NCI-H1694 treated with DMSO at 0.1 percent for 48 hours (cell line): ENCODE results near the gene MEIS2.

ENCODE experiments used
- DNase-seq: peaks from one replicate; lab custom pipeline; 2025; lab: John Stamatoyannopoulos, UW

Gene MEIS2

DNA sequence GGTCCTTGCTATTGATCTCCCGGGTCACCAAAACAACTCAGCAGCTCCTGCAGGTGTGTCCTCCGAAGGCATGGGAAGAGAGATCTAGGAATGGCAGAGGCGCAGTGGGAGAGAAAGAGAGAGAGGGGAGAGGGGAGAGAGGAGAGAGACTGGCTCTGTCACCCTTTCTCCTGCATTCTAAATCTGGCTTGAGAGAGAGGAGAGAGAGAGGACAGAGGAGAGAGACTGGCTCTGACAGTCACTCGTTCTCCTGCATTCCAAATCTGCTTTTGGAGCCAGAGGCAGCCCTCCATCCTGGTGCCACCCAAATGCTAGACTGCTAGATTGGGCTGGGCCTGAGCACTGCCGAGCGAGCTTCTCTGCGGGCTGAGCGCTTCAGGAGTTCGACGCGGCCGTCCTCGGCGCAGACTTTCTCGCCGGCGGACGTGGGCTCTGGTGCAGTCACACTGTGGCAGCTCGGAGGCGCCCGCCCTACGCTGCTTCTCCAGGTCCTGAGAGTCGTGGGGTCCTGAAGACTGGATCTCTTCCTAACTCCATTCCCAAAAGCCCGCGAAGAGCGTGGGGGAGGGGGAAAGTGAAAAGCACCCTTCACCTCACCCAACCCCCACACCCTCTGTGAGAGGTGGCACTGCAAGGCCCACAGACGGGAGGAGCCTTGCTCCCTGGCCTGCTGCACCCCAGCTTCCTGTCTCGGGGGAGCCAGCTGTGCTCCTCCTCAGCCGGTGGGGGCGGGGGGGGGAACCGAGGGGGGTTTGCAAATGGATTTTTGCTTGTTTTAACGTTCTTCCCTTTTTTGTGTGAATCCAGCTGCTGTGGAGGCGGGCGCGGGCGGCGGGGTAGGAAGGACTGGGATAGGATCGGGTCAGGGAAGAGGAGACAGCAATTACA, 222.3 kb downstream of the MEIS2 start:
- DNase-seq: no peak

DNA sequence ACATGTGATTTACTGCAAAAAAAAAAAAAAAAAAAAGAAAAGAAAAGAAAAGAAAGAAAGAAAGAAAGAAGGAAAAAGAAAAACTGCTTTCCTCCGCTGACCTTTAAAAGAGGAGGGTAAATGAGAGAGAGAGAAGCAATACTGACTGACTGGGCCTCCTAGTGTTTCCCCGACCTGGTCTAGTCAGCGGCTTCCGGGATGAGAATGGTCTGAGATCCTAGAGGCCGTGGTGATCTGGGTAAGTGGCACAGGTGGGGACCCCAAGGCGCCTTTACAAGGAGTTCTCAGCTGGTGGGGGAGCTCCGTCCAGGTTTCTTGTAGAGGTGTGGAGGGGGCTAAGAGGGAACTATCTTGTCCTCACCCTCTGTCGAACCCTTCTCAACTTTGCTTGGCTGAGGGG, 223.1 kb downstream of the MEIS2 start:
- DNase-seq: no peak

- no peak for DNase-seq
Measured at GRCh38 chr15:36875740-36876334, 224.5 kb downstream of the MEIS2 start.

DNA sequence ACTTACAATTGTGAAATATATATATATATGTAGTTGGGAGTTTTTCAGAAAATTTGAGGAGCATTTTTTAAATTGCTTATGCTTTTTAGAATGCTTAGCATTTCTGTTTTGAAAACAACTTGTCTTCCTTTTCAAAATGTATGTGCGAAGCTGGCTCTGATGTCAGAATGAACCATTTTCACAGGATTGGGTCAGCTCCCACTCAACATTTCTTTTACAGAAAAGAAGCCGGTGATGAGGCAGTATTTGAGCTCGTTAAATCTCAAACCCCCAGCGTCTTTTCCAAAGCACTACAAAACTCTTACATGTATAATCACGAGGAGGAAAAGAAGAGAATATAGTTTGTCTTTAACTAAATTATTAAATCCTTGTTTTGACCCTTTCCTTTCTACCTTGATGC, 225.4 kb downstream of the MEIS2 start:
- DNase-seq: no peak

- DNase-seq: no peak
Measured at GRCh38 chr15:36867436-36867835, 232.9 kb downstream of the MEIS2 start.

DNA sequence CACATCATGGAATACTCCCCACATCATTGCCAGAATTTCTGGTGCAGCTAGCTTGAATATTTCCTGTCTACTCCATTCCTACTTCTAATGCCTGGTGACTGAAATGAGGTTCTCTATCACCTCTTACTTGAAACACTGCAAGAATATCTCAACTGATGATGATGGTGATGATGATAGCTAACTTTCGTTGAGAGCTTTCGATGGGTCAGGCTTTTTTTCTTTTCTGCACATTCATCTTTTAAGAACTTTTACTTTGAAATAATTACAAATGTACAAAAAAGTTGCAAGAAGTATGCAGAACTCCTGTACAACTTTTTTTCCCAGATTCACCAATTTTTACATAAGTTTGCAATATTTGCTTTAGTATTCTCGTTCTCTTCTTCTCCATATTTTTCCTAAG, 233.5 kb downstream of the MEIS2 start:
- no peak for DNase-seq

DNA sequence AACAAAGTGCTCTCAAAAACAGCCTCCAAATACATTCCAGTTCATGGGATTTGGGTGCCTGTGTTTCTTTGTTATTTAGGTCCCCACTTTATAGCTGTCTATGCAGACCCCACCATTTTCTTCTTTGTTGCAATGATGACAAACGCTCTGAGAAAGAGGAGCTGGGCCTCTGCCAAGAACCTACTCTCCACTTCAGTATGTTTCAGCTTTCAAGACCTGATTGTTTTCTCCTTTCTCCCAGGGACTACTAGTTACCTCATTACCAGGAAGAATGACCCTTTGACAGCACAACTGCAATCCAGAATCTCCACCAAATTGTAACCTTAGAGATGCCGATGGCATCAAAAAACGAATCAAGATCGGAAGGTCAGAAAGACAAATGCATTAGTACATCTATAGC, 236.8 kb downstream of the MEIS2 start:
- no peak for DNase-seq

GRCh38 chr15:36860792-36861191, 239.6 kb downstream of the MEIS2 start:
- no peak for DNase-seq

- no peak for DNase-seq
Measured at GRCh38 chr15:36858423-36858822, 241.9 kb downstream of the MEIS2 start.

DNA sequence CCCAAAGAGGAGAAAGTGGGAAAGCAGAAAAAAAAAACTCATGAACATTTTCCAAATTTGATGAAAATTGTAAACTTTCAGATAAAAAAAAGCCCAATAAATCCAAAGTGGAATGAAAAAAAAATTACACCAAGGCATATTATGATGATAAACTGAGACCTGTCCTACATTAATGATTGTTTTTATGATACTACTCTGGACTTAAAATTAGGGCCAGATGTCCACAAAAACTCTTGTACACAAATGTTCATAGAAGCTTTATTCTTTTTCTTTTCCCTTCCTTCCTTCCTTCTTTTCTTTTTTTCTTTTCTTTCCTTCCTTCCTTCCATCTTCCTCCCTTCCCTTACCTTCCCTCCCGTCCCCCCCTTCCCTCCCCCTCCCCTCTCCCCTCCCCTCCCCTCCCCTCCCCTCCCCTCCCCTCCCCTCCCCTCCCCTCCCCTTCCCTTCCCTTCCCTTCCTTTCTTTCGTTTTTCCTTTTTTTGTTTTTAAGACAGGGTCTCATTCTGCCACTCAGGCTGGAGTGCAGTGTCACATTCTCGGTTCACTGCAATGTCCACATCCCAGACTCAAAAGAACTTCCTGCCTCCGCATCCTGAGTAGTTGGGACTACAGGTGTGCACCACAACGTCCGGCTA, 243.9 kb downstream of the MEIS2 start:
- DNase-seq: no peak

DNA sequence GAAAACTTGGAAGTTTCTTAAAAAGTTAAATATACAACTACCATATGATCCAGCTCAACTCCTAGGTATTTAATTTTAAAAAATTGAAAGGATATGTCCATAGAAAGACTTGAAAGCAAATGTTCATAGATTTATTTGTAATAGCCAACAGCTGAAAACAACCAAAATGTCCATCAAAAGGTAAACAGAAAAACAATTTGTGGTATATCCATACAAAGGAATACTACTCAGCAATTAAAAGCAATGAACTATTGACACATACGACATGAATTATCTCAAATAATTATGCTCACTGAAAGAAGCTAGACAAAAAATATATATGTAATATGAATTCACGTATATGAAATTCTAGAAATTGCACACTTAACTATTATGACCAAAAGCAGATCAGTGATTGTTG, 249.5 kb downstream of the MEIS2 start:
- no peak for DNase-seq

GRCh38 chr15:36845270-36845669, 255.1 kb downstream of the MEIS2 start:
- no peak for DNase-seq

GRCh38 chr15:36844534-36844998, 255.8 kb downstream of the MEIS2 start:
- peak; percentile 35 for DNase-seq

DNA sequence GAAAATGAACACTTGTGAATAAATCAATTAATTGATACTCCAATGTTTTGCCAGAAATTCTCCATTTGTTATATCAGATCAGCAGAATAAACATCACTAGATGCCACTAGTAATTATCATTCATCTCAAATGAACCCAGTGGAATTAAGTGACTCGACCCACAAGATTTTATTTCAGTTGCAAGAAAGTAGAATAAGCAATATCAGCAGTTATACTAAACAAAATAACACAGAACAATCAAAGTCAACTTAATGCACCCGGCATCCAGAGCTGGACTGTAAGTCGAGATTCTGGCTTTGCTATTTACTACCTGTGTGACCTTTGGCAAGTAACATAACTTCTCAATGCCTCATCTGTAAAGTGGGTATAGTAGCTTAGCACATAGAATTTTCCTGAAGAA, 256.5 kb downstream of the MEIS2 start:
- DNase-seq: no peak

DNA sequence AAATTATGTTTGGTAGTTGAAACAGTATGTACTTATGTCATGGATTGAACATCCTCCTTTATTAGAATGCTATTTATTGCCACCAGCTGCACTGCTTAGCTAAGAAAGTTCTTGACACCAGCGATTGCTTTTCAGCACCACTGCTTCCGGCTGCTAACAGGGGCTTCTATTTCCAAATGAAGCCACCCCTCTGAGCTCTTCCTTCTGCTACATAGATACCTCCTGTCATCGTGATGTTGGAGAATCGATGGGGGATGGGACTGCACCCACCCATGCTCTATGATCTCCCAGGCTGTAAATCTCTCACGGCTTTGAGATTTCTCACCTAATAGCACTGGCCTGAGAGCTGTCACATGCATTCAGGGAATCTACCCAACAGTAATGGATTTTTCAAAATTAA, 259.2 kb downstream of the MEIS2 start:
- DNase-seq: no peak
